OCI-LY3 (cell line): ENCODE data around the gene CISD3.

Experiments
- H2AFZ ChIP-seq: fragments of 200-600, 300-600 bp; shearing (Covaris generic); 2 replicates; pipeline ENCODE4 v1.6.0; 2014; ENCODE audit warnings: antibody characterized with exemption, low read depth, low read length
- H3K27ac ChIP-seq: fragments of 200-600, 300-600 bp; sonication (generic); 2 replicates; pipeline ENCODE4 v1.5.1; 2014; ENCODE audit warnings: mild to moderate bottlenecking, low read length, moderate library complexity, mixed read lengths
- H3K27me3 ChIP-seq: fragments of 200-600, 300-600 bp; sonication (generic); 2 replicates; pipeline ENCODE4 v1.6.1; 2014; ENCODE audit warnings: low read depth, low read length, mixed read lengths
- H3K36me3 ChIP-seq: fragments of 200-600, 300-600 bp; sonication (generic); replicated peaks from 2 replicates; pipeline ENCODE3; 2014; ENCODE audit warnings: low read depth, low read length, mixed read lengths
- H3K4me1 ChIP-seq: fragments of 300-600, 200-600 bp; sonication (generic); 2 replicates; pipeline ENCODE4 v1.6.1; 2014; ENCODE audit warnings: low read length, mixed read lengths
- H3K4me2 ChIP-seq: fragments of 200-600, 300-600 bp; sonication (generic); 2 replicates; pipeline ENCODE4 v1.6.1; 2014; ENCODE audit warnings: low read length, mixed read lengths
- H3K4me3 ChIP-seq: fragments of 300-600, 200-600 bp; sonication (generic); 2 replicates; pipeline ENCODE4 v1.5.1; 2014; ENCODE audit warnings: antibody characterized with exemption, mild to moderate bottlenecking, low read length, moderate library complexity
- H3K79me2 ChIP-seq: fragments of 300-600, 200-600 bp; shearing (Covaris generic); 2 replicates; pipeline ENCODE4 v1.6.1; 2014; ENCODE audit warnings: mild to moderate bottlenecking, low read length, mixed read lengths
- H3K9ac ChIP-seq: fragments of 300-600, 200-600 bp; shearing (Covaris generic); 2 replicates; pipeline ENCODE4 v1.6.0; 2014; ENCODE audit warnings: mild to moderate bottlenecking, low read length, moderate library complexity
- H3K9me3 ChIP-seq: fragments of 200-600, 300-600 bp; shearing (Covaris generic); 2 replicates; pipeline ENCODE4 v1.6.1; 2014; ENCODE audit warnings: low read length, mixed read lengths; ENCODE audit not compliant: insufficient read depth
- H4K20me1 ChIP-seq: fragments of 200-600, 300-600 bp; sonication (generic); 2 replicates; pipeline ENCODE4 v1.6.1; 2016; ENCODE audit warnings: low read length, mixed read lengths; ENCODE audit not compliant: insufficient read depth
- CTCF ChIP-seq: fragments of 200-600, 300-600 bp; sonication (generic); IDR thresholded peaks from 2 replicates; pipeline ENCODE4 v1.5.1; 2014; ENCODE audit warnings: antibody characterized with exemption, low read length, low read depth
- EZH2phosphoT487 ChIP-seq: fragments of 200-600 bp; shearing (Covaris generic); IDR thresholded peaks from 2 replicates; pipeline ENCODE4 v1.6.1; 2018; ENCODE audit warnings: antibody characterized with exemption, mixed run types, low read depth

Gene CISD3

GRCh38 chr17:38729368-38729885 lies 714 bp upstream of the CISD3 start:
- H3K36me3 ChIP-seq = peaks cover under 1% of the 10 kb centered on the region
- H3K79me2 ChIP-seq = peaks cover 11% of the 10 kb centered on the region; the same call in 1 of the 2 replicates
- 0 out of 2 replicates have a peak overlapping the region, but pooled peaks have one; percentile 32 for H3K27ac ChIP-seq
- H3K4me3 ChIP-seq = peak overlapping the region; percentile 85
- H3K9ac ChIP-seq = peak overlapping the region; percentile 73
- no peaks in the 10 kb centered on the region for H3K27me3 ChIP-seq
- TF ChIP-seq EZH2phosphoT487 = no peak
- TF ChIP-seq CTCF = no peak
- peak overlapping the region; percentile 95 for H3K4me2 ChIP-seq
- peaks cover 24% of the 10 kb centered on the region for H3K4me1 ChIP-seq
- H2AFZ ChIP-seq = peak overlapping the region; percentile 53; the same call in 1 of the 2 replicates
- H4K20me1 ChIP-seq = no peaks in the 10 kb centered on the region
- no peaks in the 10 kb centered on the region for H3K9me3 ChIP-seq

- Histone ChIP-seq H3K4me2 (peak overlapping the region; percentile 97), H3K9ac (peak overlapping the region; percentile 95), H3K4me3 (peak overlapping the region; percentile 98), H3K9me3 (no peaks in the 10 kb centered on the region), H3K27me3 (no peaks in the 10 kb centered on the region), H3K36me3 (no peaks in the 10 kb centered on the region), H3K27ac (peak overlapping the region; percentile 35), H3K79me2 (peaks cover 11% of the 10 kb centered on the region; the same call in 1 of the 2 replicates), H2AFZ (peak overlapping the region; percentile 61), H4K20me1 (no peaks in the 10 kb centered on the region), H3K4me1 (peaks cover 24% of the 10 kb centered on the region)
- TF ChIP-seq EZH2phosphoT487 (no peak), CTCF (no peak)
Observed at GRCh38 chr17:38730526-38731379, 612 bp downstream of the CISD3 start.

- H3K27me3 ChIP-seq = no peaks in the 10 kb centered on the region
- peak overlapping the region; percentile 97 for H3K4me2 ChIP-seq
- H4K20me1 ChIP-seq = no peaks in the 10 kb centered on the region
- H3K4me1 ChIP-seq = peaks cover 24% of the 10 kb centered on the region
- peaks cover 11% of the 10 kb centered on the region; the same call in 1 of the 2 replicates for H3K79me2 ChIP-seq
- no peaks in the 10 kb centered on the region for H3K9me3 ChIP-seq
- H3K9ac ChIP-seq = no peak overlapping the region
- TF ChIP-seq CTCF (no peak), EZH2phosphoT487 (no peak)
- no peak overlapping the region for H3K27ac ChIP-seq
- H3K36me3 ChIP-seq = no peaks in the 10 kb centered on the region
- H3K4me3 ChIP-seq = peak overlapping the region; percentile 98; the same call in 1 of the 2 replicates
- H2AFZ ChIP-seq = no peak overlapping the region
Observed at GRCh38 chr17:38731526-38732294, 1.6 kb downstream of the CISD3 start.
